CD4-positive, alpha-beta memory T cell (primary cell): ENCODE data around the gene DCP1B. TPM values are rescaled to one million over a fixed set of nuclear protein-coding genes. Genes with fewer than 3 reads are reported as not detected.

Experiments
- CTCF ChIA-PET: fragments of 350-600 bp; sonication (Branson Sonifier 250); formaldehyde crosslinking; loops from one replicate; lab custom pipeline; 2021; ENCODE audit warnings: inconsistent platforms; ENCODE audit not compliant: partially characterized antibody; lab: Charles Lee
- POLR2A ChIA-PET: fragments of 350-600 bp; sonication (Branson Sonifier 250); formaldehyde crosslinking; loops from one replicate; lab custom pipeline; 2021; ENCODE audit not compliant: partially characterized antibody; lab: Charles Lee
- DNase-seq, 5 donors: peaks; one replicate each; pipeline versions ENCODE4 v3.0.0 to v3.0.0-alpha.2; 2020 to 2022; ENCODE audit warnings: mixed read lengths in 1 of 5
- H3K27ac ChIP-seq: one replicate; pipeline ENCODE4 v1.7.0; 2013; ENCODE audit warnings: low read depth, low read length
- H3K27me3 ChIP-seq: 2 replicates; pipeline ENCODE4 v1.7.0; 2013; ENCODE audit warnings: mild to moderate bottlenecking, low read length, moderate library complexity; ENCODE audit not compliant: insufficient read depth
- H3K36me3 ChIP-seq: 2 replicates; pipeline ENCODE4 v1.7.0; 2013; ENCODE audit warnings: mild to moderate bottlenecking, low read length, moderate library complexity; ENCODE audit not compliant: insufficient read depth
- H3K4me1 ChIP-seq: 2 replicates; pipeline ENCODE4 v1.7.0; 2013; ENCODE audit warnings: mild to moderate bottlenecking, low read length, moderate library complexity; ENCODE audit not compliant: insufficient read depth
- H3K4me3 ChIP-seq, 2 donors: one replicate each; pipeline ENCODE4 v1.7.0; 2013; ENCODE audit warnings: low read length in 2 of 2, mild to moderate bottlenecking in 1 of 2
- H3K9me3 ChIP-seq, 2 donors: one replicate each; pipeline ENCODE4 v1.7.0; 2013; ENCODE audit warnings: low read length in 2 of 2, control low read depth in 1 of 2; ENCODE audit not compliant: control insufficient read depth in 1 of 2
- H3K27ac Mint-ChIP-seq, 7 donors: one replicate each; pipeline ENCODE4 v1.8.0; 2020 to 2021; ENCODE audit warnings: mixed read lengths in 7 of 7, mild to moderate bottlenecking in 6 of 7, inconsistent platforms in 3 of 7, moderate library complexity in 3 of 7
- H3K27me3 Mint-ChIP-seq, 2 donors: one replicate each; pipeline ENCODE4 v1.8.0; 2020 to 2021; ENCODE audit warnings: mixed read lengths in 2 of 2
- H3K36me3 Mint-ChIP-seq, 2 donors: one replicate each; pipeline ENCODE4 v1.8.0; 2020 to 2021; ENCODE audit warnings: mixed read lengths in 2 of 2, inconsistent platforms in 1 of 2, mild to moderate bottlenecking in 1 of 2
- H3K4me1 Mint-ChIP-seq, 4 donors: one replicate each; pipeline ENCODE4 v1.8.0; 2020 to 2021; ENCODE audit warnings: mixed read lengths in 4 of 4, mild to moderate bottlenecking in 1 of 4
- H3K4me3 Mint-ChIP-seq, 8 donors: one replicate each; pipeline ENCODE4 v1.8.0; 2020 to 2021; ENCODE audit warnings: mixed read lengths in 8 of 8, mild to moderate bottlenecking in 7 of 8, moderate library complexity in 6 of 8, inconsistent platforms in 3 of 8
- H3K9me3 Mint-ChIP-seq, 8 donors: one replicate each; pipeline ENCODE4 v1.8.0; 2020 to 2021; ENCODE audit warnings: mixed read lengths in 8 of 8, mild to moderate bottlenecking in 5 of 8, inconsistent platforms in 3 of 8, moderate library complexity in 1 of 8
- intact Hi-C: fragments of 100-400 bp; cut with micrococcal nuclease; formaldehyde crosslinking; loops from one replicate; pipeline ENCODE4 v1.15.1; 2023
- polyA plus RNA-seq, 2 donors: library from polyadenylated mRNA; unstranded; fragments of 300-500 nt; fragmentation: Illumina TruSeq; gene quantifications; one replicate each; pipeline ENCODE4 v1.2.3, GENCODE V29; 2021
- total RNA-seq, 2 experiments: library from RNA; stranded (reverse); gene quantifications; one replicate each; pipeline ENCODE4 v1.2.3, GENCODE V29; 2021

Gene DCP1B
- total and polyA plus RNA-seq, 4 experiments from 2014 or later = 16.2 to 29.2 (median 26.2) TPM

- CTCF ChIA-PET = interaction anchor here (7.6 kb wide), 1 partner anchor 21 kb away, joined by 46 read pairs; no protein-coding TSS in a partner anchor
- Mint-ChIP-seq H3K27me3 (peaks cover 2% of the 10 kb centered on the region in 2 donors), H3K27ac (no peak overlapping the region), H3K4me1 (peaks cover 16 to 26% (median 21%) of the 10 kb centered on the region in 4 donors), H3K36me3 (no peaks in the 10 kb centered on the region), H3K9me3 (peaks cover 0 to under 1% (median 0%) of the 10 kb centered on the region in 8 donors), H3K4me3 (no peak overlapping the region)
- no peaks in the 10 kb centered on the region for H3K9me3 ChIP-seq
- H3K27me3 ChIP-seq = no peaks in the 10 kb centered on the region
- intact Hi-C loops = loop anchor here (5.0 kb wide), 1 partner anchor 107 kb away; no protein-coding TSS in a partner anchor
- H3K36me3 ChIP-seq = no peaks in the 10 kb centered on the region
- H3K4me1 ChIP-seq = peaks cover 26% of the 10 kb centered on the region
- H3K4me3 ChIP-seq = no peak overlapping the region
- no peak for DNase-seq
- no peak overlapping the region for H3K27ac ChIP-seq
- POLR2A ChIA-PET = no interaction called here
These were observed 84.5 kb downstream of the DCP1B start for GRCh38 chr12:1919763-1920162.

- peak overlapping the region in 1 of 7 donors; percentile 8 for H3K27ac Mint-ChIP-seq
- H3K4me1 Mint-ChIP-seq = peaks cover 15 to 22% (median 18%) of the 10 kb centered on the region in 4 donors
- no peak overlapping the region for H3K27ac ChIP-seq
- no peak for DNase-seq
- ChIA-PET CTCF (interaction anchor here (7.6 kb wide), 1 partner anchor 21 kb away, joined by 46 read pairs; no protein-coding TSS in a partner anchor), POLR2A (interaction anchor here (1.0 kb wide), 1 partner anchor 258 kb away, joined by 3 read pairs; no protein-coding TSS in a partner anchor)
- H3K27me3 ChIP-seq = no peaks in the 10 kb centered on the region
- no peak overlapping the region for H3K4me3 Mint-ChIP-seq
- no peaks in the 10 kb centered on the region for H3K9me3 ChIP-seq
- intact Hi-C loops = loop anchor here (5.0 kb wide), 1 partner anchor 107 kb away; no protein-coding TSS in a partner anchor
- no peaks in the 10 kb centered on the region for H3K9me3 Mint-ChIP-seq
- H3K36me3 ChIP-seq = no peaks in the 10 kb centered on the region
- peaks cover 2% of the 10 kb centered on the region in 2 donors for H3K27me3 Mint-ChIP-seq
- peaks cover 24% of the 10 kb centered on the region for H3K4me1 ChIP-seq
- no peak overlapping the region for H3K4me3 ChIP-seq
- H3K36me3 Mint-ChIP-seq = no peaks in the 10 kb centered on the region
These were observed 85.0 kb downstream of the DCP1B start for GRCh38 chr12:1919284-1919683.

GRCh38 chr12:1918884-1919236 is 85.4 kb downstream of the DCP1B start:
- H3K27ac Mint-ChIP-seq = no peak overlapping the region
- H3K36me3 Mint-ChIP-seq = no peaks in the 10 kb centered on the region
- H3K4me3 Mint-ChIP-seq = no peak overlapping the region
- ChIA-PET CTCF (interaction anchor here (7.6 kb wide), 1 partner anchor 21 kb away, joined by 46 read pairs; no protein-coding TSS in a partner anchor), POLR2A (interaction anchor here (1.0 kb wide), 1 partner anchor 257 kb away, joined by 3 read pairs; no protein-coding TSS in a partner anchor)
- Histone ChIP-seq H3K4me1 (peaks cover 24% of the 10 kb centered on the region), H3K36me3 (no peaks in the 10 kb centered on the region), H3K9me3 (no peaks in the 10 kb centered on the region), H3K4me3 (no peak overlapping the region), H3K27ac (no peak overlapping the region), H3K27me3 (no peaks in the 10 kb centered on the region)
- H3K27me3 Mint-ChIP-seq = peaks cover 2% of the 10 kb centered on the region in 2 donors
- DNase-seq = no peak
- no peaks in the 10 kb centered on the region for H3K9me3 Mint-ChIP-seq
- peaks cover 15 to 21% (median 18%) of the 10 kb centered on the region in 4 donors for H3K4me1 Mint-ChIP-seq
- intact Hi-C loops = loop anchor here (5.0 kb wide), 1 partner anchor 107 kb away; no protein-coding TSS in a partner anchor

- no peaks in the 10 kb centered on the region for H3K27me3 ChIP-seq
- Mint-ChIP-seq H3K27me3 (peaks cover 0 to 2% of the 10 kb centered on the region in 2 donors), H3K4me1 (peaks cover 15 to 21% (median 17%) of the 10 kb centered on the region in 4 donors), H3K9me3 (no peaks in the 10 kb centered on the region), H3K36me3 (no peaks in the 10 kb centered on the region), H3K4me3 (no peak within 1 kb of the TSS), H3K27ac (peak within 1 kb of the TSS in 1 of 7 donors; percentile 8)
- ChIA-PET POLR2A (interaction anchor here (1.0 kb wide), 1 partner anchor 257 kb away, joined by 3 read pairs; no protein-coding TSS in a partner anchor), CTCF (interaction anchor here (7.6 kb wide), 1 partner anchor 22 kb away, joined by 46 read pairs; no protein-coding TSS in a partner anchor)
- no peaks in the 10 kb centered on the region for H3K9me3 ChIP-seq
- no peaks in the 10 kb centered on the region for H3K36me3 ChIP-seq
- no peak within 1 kb of the TSS for H3K4me3 ChIP-seq
- no peak for DNase-seq
- H3K27ac ChIP-seq = no peak within 1 kb of the TSS
- intact Hi-C loops = loop anchor here (5.0 kb wide), 1 partner anchor 106 kb away; no protein-coding TSS in a partner anchor
- H3K4me1 ChIP-seq = peaks cover 24% of the 10 kb centered on the region
These were observed 86.0 kb downstream of the DCP1B start, which contains the start of gene CACNA2D4 for GRCh38 chr12:1918081-1918883. Gene CACNA2D4, minus strand, starts transcription at chr12:1918652. Its CDS starts 179 bp downstream, at chr12:1918473.

- POLR2A ChIA-PET = no interaction called here
- Mint-ChIP-seq H3K4me3 (no peak overlapping the region), H3K27ac (peak overlapping the region in 1 of 7 donors; percentile 52), H3K4me1 (peaks cover 15 to 21% (median 17%) of the 10 kb centered on the region in 4 donors), H3K27me3 (peaks cover 0 to 2% of the 10 kb centered on the region in 2 donors), H3K9me3 (no peaks in the 10 kb centered on the region), H3K36me3 (no peaks in the 10 kb centered on the region)
- intact Hi-C loops = loop anchor here (5.0 kb wide), 1 partner anchor 105 kb away; no protein-coding TSS in a partner anchor
- Histone ChIP-seq H3K27me3 (no peaks in the 10 kb centered on the region), H3K27ac (no peak overlapping the region), H3K4me3 (no peak overlapping the region), H3K4me1 (peaks cover 24% of the 10 kb centered on the region), H3K36me3 (no peaks in the 10 kb centered on the region), H3K9me3 (no peaks in the 10 kb centered on the region)
- DNase-seq = no peak
- CTCF ChIA-PET = interaction anchor here (7.6 kb wide), 1 partner anchor 23 kb away, joined by 46 read pairs; no protein-coding TSS in a partner anchor
These were observed 86.8 kb downstream of the DCP1B start for GRCh38 chr12:1917172-1918070.

GRCh38 chr12:1916371-1917171 is 87.7 kb downstream of the DCP1B start:
- peak overlapping the region in 4 of 8 donors; percentile 23 to 69 (median 54) for H3K4me3 Mint-ChIP-seq
- H3K27ac Mint-ChIP-seq = peak overlapping the region in 5 of 7 donors; percentile 15 to 92 (median 74)

More at GRCh38 chr12:1916371-1917171, 87.7 kb downstream of the DCP1B start:
- Mint-ChIP-seq H3K27me3 (peaks cover 0 to 4% of the 10 kb centered on the region in 2 donors), H3K9me3 (no peaks in the 10 kb centered on the region), H3K4me1 (peaks cover 15 to 21% (median 17%) of the 10 kb centered on the region in 4 donors), H3K36me3 (no peaks in the 10 kb centered on the region)
- H3K9me3 ChIP-seq = no peaks in the 10 kb centered on the region
- H3K4me1 ChIP-seq = peaks cover 24% of the 10 kb centered on the region
- POLR2A ChIA-PET = interaction anchor here (0.9 to 1.1 kb wide), 2 partner anchors 23 to 121 kb away, joined by 4 read pairs; no protein-coding TSS in a partner anchor
- H3K36me3 ChIP-seq = no peaks in the 10 kb centered on the region
- H3K4me3 ChIP-seq = no peak overlapping the region
- CTCF ChIA-PET = interaction anchor here (1.0 to 7.6 kb wide), 4 partner anchors 11 to 125 kb away, joined by 3 to 46 read pairs (median 4); no protein-coding TSS in a partner anchor
- no peak for DNase-seq
- H3K27me3 ChIP-seq = no peaks in the 10 kb centered on the region
- intact Hi-C loops = loop anchor here (5.0 kb wide), 1 partner anchor 104 kb away; no protein-coding TSS in a partner anchor
- H3K27ac ChIP-seq = no peak overlapping the region
